ENCODE measurements around the gene HCN3. TPM values are rescaled to one million over a fixed set of nuclear protein-coding genes. Genes with fewer than 3 reads are reported as not detected.

Gene HCN3
- total RNA-seq, 2 experiments from 2014 or later, result 5.4 to 6.1 TPM

- H3K27me3 Mint-ChIP-seq, result no peaks in the 10 kb centered on the region
- no peak for ATAC-seq
- peaks cover 20% of the 10 kb centered on the region for H3K36me3 Mint-ChIP-seq
- peaks cover 34% of the 10 kb centered on the region for H3K4me1 Mint-ChIP-seq
- H3K27ac Mint-ChIP-seq, result no peak overlapping the region
- CTCF ChIA-PET, result interaction anchor here (3.4 kb wide), 1 partner anchor 67 kb away, joined by 12 read pairs; no protein-coding TSS in a partner anchor
- H3K9me3 Mint-ChIP-seq (ENCODE audit: low read depth), result no peaks in the 10 kb centered on the region
- peak overlapping the region; percentile 71 for H3K4me3 Mint-ChIP-seq
- no peak for DNase-seq
These were observed 21.0 kb upstream of the HCN3 start for GRCh38 chr1:155256058-155256852.

GRCh38 chr1:155260276-155260675 lies 17.0 kb upstream of the HCN3 start:
- no peak for ATAC-seq
- no peaks in the 10 kb centered on the region for H3K27me3 Mint-ChIP-seq
- CTCF ChIA-PET, result interaction anchor here (1.0 to 4.7 kb wide), 4 partner anchors 11 to 87 kb away, joined by 3 to 97 read pairs (median 10); partner anchors contain the start of genes CLK2 and KRTCAP2
- no peak for DNase-seq
- H3K4me1 Mint-ChIP-seq, result peaks cover 42% of the 10 kb centered on the region
- H3K4me3 Mint-ChIP-seq, result peak overlapping the region; percentile 95
- H3K9me3 Mint-ChIP-seq (ENCODE audit: low read depth), result no peaks in the 10 kb centered on the region
- no peak overlapping the region for H3K27ac Mint-ChIP-seq
- H3K36me3 Mint-ChIP-seq, result peaks cover 47% of the 10 kb centered on the region

DNA sequence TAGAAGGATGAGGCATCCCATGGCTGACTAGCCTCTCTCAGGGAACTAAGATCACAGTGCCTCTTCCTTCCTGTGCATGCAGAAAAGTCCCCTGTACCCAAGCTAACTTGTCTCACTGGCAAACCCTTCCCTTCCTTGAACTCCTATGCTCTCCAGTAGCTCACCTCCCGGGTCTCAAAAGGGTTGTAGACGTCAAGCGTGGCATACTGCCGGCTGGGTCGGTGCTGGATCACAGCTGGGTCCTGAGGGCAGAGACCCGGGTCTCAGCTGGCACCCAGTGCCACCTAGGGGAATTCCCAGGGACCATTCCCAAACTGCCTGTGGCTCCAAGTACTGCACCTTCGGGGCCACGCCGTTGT lies 15.8 kb upstream of the HCN3 start:
- peak; percentile 13 for ATAC-seq

DNA sequence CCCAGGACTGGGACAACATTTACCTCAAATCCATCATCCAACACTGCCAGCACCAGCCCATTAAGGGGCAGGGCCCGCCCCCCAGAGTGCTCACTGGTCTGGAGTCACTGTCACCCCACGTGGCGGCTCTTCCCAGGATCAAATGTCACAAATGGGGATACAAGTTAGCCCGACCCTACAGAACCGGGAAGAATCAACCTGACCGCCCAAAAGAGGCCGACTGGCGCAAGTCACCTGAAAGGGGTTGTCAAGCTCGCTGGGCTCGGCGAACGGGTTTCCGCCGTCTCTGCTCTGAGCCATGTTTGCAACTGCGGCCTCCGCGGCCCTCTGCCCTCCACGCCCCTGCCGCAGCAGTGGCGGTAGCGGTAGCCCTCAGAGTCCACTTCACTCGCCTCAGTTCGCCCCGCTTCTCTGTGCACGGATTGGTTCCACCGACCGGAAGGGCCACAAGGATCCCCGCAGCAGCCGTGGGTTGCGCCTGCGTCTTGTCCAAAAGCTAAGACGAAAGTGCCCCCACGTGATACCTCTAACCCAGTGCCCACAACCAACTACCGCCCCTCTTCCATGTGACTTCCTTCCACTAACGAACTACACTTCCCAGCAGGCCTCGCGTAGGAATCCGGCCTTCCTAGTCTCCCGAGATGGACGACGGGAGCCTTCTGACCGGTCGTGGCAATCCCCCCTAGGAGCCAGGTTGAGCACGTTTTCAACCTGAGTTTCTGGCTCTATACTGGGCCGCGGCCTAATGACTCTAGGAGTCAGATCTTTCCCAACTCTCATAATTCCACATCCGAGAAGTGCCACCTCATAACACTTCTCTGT lies 15.2 kb upstream of the HCN3 start, which contains the start of gene SCAMP3:
Gene SCAMP3 (minus strand): TSS at position 509 of the 822 bp plus-strand sequence. CDS start 209 bp downstream, at position 300.
- peak; percentile 97 for ATAC-seq
- H3K27ac Mint-ChIP-seq, result peak within 1 kb of the TSS; percentile 86
- CTCF ChIA-PET, result interaction anchor here (0.9 to 4.7 kb wide), 9 partner anchors 9 to 89 kb away, joined by 3 to 97 read pairs (median 4); partner anchors contain the start of genes CLK2, FDPS and KRTCAP2

More for the DNA sequence above, 15.8 kb upstream of the HCN3 start:
- Mint-ChIP-seq H3K36me3 (peaks cover 57% of the 10 kb centered on the region), H3K4me1 (peaks cover 39% of the 10 kb centered on the region), H3K9me3 (ENCODE audit: low read depth) (no peaks in the 10 kb centered on the region), H3K4me3 (peak overlapping the region; percentile 95), H3K27ac (peak overlapping the region; percentile 86), H3K27me3 (no peaks in the 10 kb centered on the region)
- peak; percentile 55 for DNase-seq
- CTCF ChIA-PET, result interaction anchor here (0.9 to 4.7 kb wide), 9 partner anchors 10 to 88 kb away, joined by 3 to 97 read pairs (median 4); partner anchors contain the start of genes CLK2, FDPS and KRTCAP2

DNA sequence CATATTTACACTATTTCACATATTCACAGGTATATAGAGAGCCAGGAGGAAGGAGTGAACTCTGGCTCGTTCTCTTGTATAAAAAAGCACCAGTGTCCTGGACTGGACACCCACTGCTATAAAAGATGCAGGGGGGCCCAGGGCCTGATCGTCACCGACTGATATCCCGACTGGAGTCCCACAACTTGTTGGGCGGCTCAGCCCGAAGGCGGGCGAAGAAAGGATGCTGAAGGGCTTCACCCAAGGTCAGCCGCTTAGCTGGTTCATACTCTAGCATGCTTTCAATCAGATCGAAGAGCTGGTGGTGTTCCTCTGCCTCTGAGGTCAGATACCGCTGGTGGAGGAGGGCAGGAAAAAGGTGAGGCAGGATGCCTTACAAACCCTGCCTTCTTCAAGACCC lies 14.2 kb upstream of the HCN3 start:
- ATAC-seq (no peak), DNase-seq (no peak)
- peak overlapping the region; percentile 45 for H3K27ac Mint-ChIP-seq
- H3K27me3 Mint-ChIP-seq, result no peaks in the 10 kb centered on the region
- CTCF ChIA-PET, result interaction anchor here (1.0 to 6.1 kb wide), 4 partner anchors 12 to 329 kb away, joined by 3 to 49 read pairs (median 6); partner anchors contain the start of gene FDPS
- no peaks in the 10 kb centered on the region for H3K9me3 Mint-ChIP-seq (ENCODE audit: low read depth)
- no peak overlapping the region for H3K4me3 Mint-ChIP-seq
- peaks cover 39% of the 10 kb centered on the region for H3K4me1 Mint-ChIP-seq
- H3K36me3 Mint-ChIP-seq, result peaks cover 63% of the 10 kb centered on the region

More for the DNA sequence above, 15.2 kb upstream of the HCN3 start, which contains the start of gene SCAMP3:
- no peaks in the 10 kb centered on the region for H3K27me3 Mint-ChIP-seq
- H3K9me3 Mint-ChIP-seq (ENCODE audit: low read depth), result no peaks in the 10 kb centered on the region
- H3K4me1 Mint-ChIP-seq, result peaks cover 39% of the 10 kb centered on the region
- H3K4me3 Mint-ChIP-seq, result peak within 1 kb of the TSS; percentile 95
- peaks cover 60% of the 10 kb centered on the region for H3K36me3 Mint-ChIP-seq
- peak; percentile 95 for DNase-seq

GRCh38 chr1:155266553-155266952 lies 10.7 kb upstream of the HCN3 start:
- H3K27me3 Mint-ChIP-seq, result no peaks in the 10 kb centered on the region
- no peak overlapping the region for H3K27ac Mint-ChIP-seq
- peaks cover 30% of the 10 kb centered on the region for H3K4me1 Mint-ChIP-seq
- CTCF ChIA-PET, result interaction anchor here (1.2 to 6.1 kb wide), 5 partner anchors 10 to 59 kb away, joined by 4 to 49 read pairs (median 4); no protein-coding TSS in a partner anchor
- DNase-seq (no peak), ATAC-seq (no peak)
- H3K36me3 Mint-ChIP-seq, result peaks cover 78% of the 10 kb centered on the region
- no peak overlapping the region for H3K4me3 Mint-ChIP-seq
- no peaks in the 10 kb centered on the region for H3K9me3 Mint-ChIP-seq (ENCODE audit: low read depth)

DNA sequence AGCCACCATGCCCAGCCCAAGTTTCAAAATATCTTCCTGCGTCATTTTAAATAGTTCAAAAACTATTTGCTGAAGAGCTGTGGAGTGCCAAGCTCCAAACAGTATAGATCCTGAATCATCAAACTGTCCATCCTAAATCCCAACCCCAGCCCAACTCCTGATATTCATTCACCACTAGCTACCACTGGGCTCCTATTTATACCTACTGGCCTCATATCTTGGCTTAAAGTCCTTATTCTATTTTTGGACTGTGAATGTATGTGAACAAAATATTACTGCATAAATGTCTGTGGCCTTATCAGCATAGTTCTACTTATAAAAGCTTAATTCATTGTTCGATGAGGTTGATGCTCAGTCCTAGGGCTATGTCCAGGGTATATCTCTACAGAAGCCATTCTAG lies 9.9 kb upstream of the HCN3 start:
- Mint-ChIP-seq H3K4me1 (peaks cover 32% of the 10 kb centered on the region), H3K36me3 (peaks cover 79% of the 10 kb centered on the region), H3K9me3 (ENCODE audit: low read depth) (no peaks in the 10 kb centered on the region), H3K4me3 (no peak overlapping the region), H3K27me3 (no peaks in the 10 kb centered on the region), H3K27ac (no peak overlapping the region)
- DNase-seq (no peak), ATAC-seq (no peak)
- CTCF ChIA-PET, result interaction anchor here (1.2 to 6.1 kb wide), 2 partner anchors 16 to 55 kb away, joined by 4 to 49 read pairs; no protein-coding TSS in a partner anchor

GRCh38 chr1:155268630-155269029 lies 8.6 kb upstream of the HCN3 start:
- Mint-ChIP-seq H3K27me3 (no peaks in the 10 kb centered on the region), H3K4me1 (peaks cover 28% of the 10 kb centered on the region), H3K9me3 (ENCODE audit: low read depth) (no peaks in the 10 kb centered on the region), H3K36me3 (peaks cover 75% of the 10 kb centered on the region), H3K4me3 (no peak overlapping the region), H3K27ac (no peak overlapping the region)
- ATAC-seq (no peak), DNase-seq (no peak)
- CTCF ChIA-PET, result interaction anchor here (6.1 kb wide), 1 partner anchor 17 kb away, joined by 49 read pairs; no protein-coding TSS in a partner anchor

DNA sequence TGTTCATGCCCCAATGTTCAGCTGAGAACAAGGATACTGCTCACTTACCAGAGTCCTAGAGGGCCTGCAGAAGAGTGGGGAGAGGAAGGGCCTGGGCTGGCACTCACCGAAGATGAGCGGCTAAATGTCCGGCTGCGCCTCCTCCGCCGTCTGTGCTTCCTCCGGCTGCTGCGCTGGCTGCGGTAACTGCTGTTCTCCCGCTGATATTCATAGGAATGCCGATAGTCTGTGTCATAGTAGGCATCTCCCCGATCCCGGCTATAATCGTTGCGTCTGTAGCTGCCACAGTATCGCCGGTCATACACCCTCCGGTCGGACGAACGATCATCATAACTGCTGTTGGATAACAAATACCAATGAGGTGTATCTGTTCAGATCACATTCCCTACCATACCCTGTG lies 7.9 kb upstream of the HCN3 start:
- DNase-seq (no peak), ATAC-seq (no peak)
- Mint-ChIP-seq H3K27me3 (no peaks in the 10 kb centered on the region), H3K9me3 (ENCODE audit: low read depth) (no peaks in the 10 kb centered on the region), H3K4me1 (peaks cover 30% of the 10 kb centered on the region), H3K36me3 (peaks cover 70% of the 10 kb centered on the region), H3K4me3 (no peak overlapping the region), H3K27ac (no peak overlapping the region)
- CTCF ChIA-PET, result interaction anchor here (0.6 to 6.1 kb wide), 2 partner anchors 18 to 439 kb away, joined by 3 to 49 read pairs; no protein-coding TSS in a partner anchor

DNA sequence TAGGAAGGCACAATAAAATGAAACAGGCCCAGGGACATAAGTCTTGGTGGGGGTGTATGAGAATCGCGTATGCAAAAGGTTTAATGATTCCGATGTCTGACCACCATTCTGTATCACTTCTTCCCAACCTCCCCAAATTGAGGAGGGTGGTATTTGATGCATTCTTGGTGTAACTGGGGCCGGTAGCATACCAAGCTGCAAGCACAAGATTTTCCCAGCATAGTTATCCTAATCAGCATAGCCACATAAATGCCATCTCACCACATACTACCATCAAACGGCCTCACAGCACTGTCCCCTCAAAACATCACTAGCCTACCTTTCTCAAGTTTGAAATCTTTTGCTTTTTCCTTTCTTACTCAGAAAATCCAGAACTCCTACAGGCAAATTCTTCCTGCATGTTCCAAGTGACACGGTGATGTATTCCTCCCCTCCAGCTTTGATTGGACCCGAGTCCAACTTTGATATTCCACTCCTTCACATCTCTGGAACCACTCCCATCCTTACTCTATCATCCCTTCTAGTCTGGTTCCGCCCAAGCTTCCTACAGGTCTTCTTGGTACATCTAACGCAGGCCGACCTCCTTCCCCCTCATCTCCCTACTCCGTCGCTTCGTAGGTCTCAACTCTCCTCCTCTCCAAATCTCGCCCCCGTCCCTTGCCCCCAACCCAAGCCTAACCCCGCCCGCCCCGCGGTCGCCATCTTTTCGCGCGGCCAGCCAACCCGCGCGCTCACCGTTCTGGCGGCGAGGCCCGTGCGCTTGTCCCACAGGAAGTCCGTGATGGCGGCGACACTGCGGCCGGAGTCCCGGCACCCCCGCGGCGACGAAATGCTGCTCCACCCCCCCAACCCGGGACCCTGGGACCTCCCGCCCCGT lies 4.6 kb upstream of the HCN3 start:
- DNase-seq, result no peak
- peak; percentile 32 for ATAC-seq
- Mint-ChIP-seq H3K4me3 (peak overlapping the region; percentile 98), H3K9me3 (ENCODE audit: low read depth) (no peaks in the 10 kb centered on the region), H3K36me3 (peaks cover 42% of the 10 kb centered on the region), H3K27ac (peak overlapping the region; percentile 95), H3K4me1 (peaks cover 43% of the 10 kb centered on the region), H3K27me3 (no peaks in the 10 kb centered on the region)
- CTCF ChIA-PET, result interaction anchor here (0.7 to 7.7 kb wide), 10 partner anchors 11 to 806 kb away, joined by 3 to 68 read pairs (median 3); partner anchors contain the start of genes ENTREP3 and FDPS

- peak within 1 kb of the TSS; percentile 98 for H3K4me3 Mint-ChIP-seq
- CTCF ChIA-PET, result interaction anchor here (0.7 to 7.7 kb wide), 11 partner anchors 12 to 807 kb away, joined by 3 to 68 read pairs (median 3); partner anchors contain the start of gene FDPS
- H3K9me3 Mint-ChIP-seq (ENCODE audit: low read depth), result no peaks in the 10 kb centered on the region
- peak; percentile 98 for DNase-seq
- H3K27me3 Mint-ChIP-seq, result no peaks in the 10 kb centered on the region
- ATAC-seq, result peak; percentile 88
- H3K4me1 Mint-ChIP-seq, result peaks cover 47% of the 10 kb centered on the region
- peak within 1 kb of the TSS; percentile 95 for H3K27ac Mint-ChIP-seq
- peaks cover 33% of the 10 kb centered on the region for H3K36me3 Mint-ChIP-seq
These were observed 3.7 kb upstream of the HCN3 start, which contains the start of gene CLK2 for GRCh38 chr1:155273343-155274245. CLK2 (minus strand) TSS chr1:155273504; CDS start chr1:155270977, 2,527 bp downstream.
